Measurements from ENCODE around the gene CRACR2B.

CRACR2B gene

GRCh38 chr11:788953-789940 lies 38.5 kb upstream of the CRACR2B start:
- H3K9me3 ChIP-seq = no peaks in the 10 kb centered on the region
- peak overlapping the region; percentile 55 for H3K4me2 ChIP-seq
- no peaks in the 10 kb centered on the region for H3K27me3 ChIP-seq
- H3K4me3 ChIP-seq = no peak overlapping the region
- no peak for TF ChIP-seq Cebpa-rat (IDR thresholded peaks at IDR 0.05)
- no peak overlapping the region for H3K9ac ChIP-seq
- H3K27ac ChIP-seq = no peak overlapping the region
- peaks cover 42% of the 10 kb centered on the region for H4K20me1 ChIP-seq
- peaks cover 35% of the 10 kb centered on the region for H3K36me3 ChIP-seq
- H3K4me1 ChIP-seq = peaks cover 36% of the 10 kb centered on the region

- Histone ChIP-seq H3K4me3 (no peak within 1 kb of the TSS), H3K9ac (no peak within 1 kb of the TSS), H3K36me3 (peaks cover 41% of the 10 kb centered on the region), H3K27me3 (no peaks in the 10 kb centered on the region), H4K20me1 (peaks cover 43% of the 10 kb centered on the region), H3K9me3 (no peaks in the 10 kb centered on the region), H3K4me2 (peak within 1 kb of the TSS; percentile 55), H3K27ac (no peak within 1 kb of the TSS), H3K4me1 (peaks cover 43% of the 10 kb centered on the region)
- no peak for TF ChIP-seq Cebpa-rat (IDR thresholded peaks at IDR 0.05)
These were observed 37.8 kb upstream of the CRACR2B start, which contains the start of gene CEND1 for GRCh38 chr11:789943-790342. TSS of gene CEND1 (minus strand) at chr11:790090. CDS start at chr11:788576, 1,514 bp downstream.

GRCh38 chr11:790721-791564 lies 36.8 kb upstream of the CRACR2B start:
- Histone ChIP-seq H3K27me3 (no peaks in the 10 kb centered on the region), H3K9me3 (no peaks in the 10 kb centered on the region), H3K4me3 (no peak overlapping the region), H3K4me2 (no peak overlapping the region), H3K9ac (no peak overlapping the region), H3K4me1 (peaks cover 50% of the 10 kb centered on the region), H3K27ac (no peak overlapping the region), H4K20me1 (peaks cover 52% of the 10 kb centered on the region), H3K36me3 (peaks cover 41% of the 10 kb centered on the region)
- no peak for TF ChIP-seq Cebpa-rat (IDR thresholded peaks at IDR 0.05)

- peaks cover 41% of the 10 kb centered on the region for H3K36me3 ChIP-seq
- no peak overlapping the region for H3K4me2 ChIP-seq
- H3K4me1 ChIP-seq = peaks cover 48% of the 10 kb centered on the region
- no peaks in the 10 kb centered on the region for H3K9me3 ChIP-seq
- no peak for TF ChIP-seq Cebpa-rat (IDR thresholded peaks at IDR 0.05)
- H3K27ac ChIP-seq = no peak overlapping the region
- no peak overlapping the region for H3K4me3 ChIP-seq
- no peak overlapping the region for H3K9ac ChIP-seq
- H4K20me1 ChIP-seq = peaks cover 60% of the 10 kb centered on the region
- H3K27me3 ChIP-seq = no peaks in the 10 kb centered on the region
These were observed 35.8 kb upstream of the CRACR2B start for GRCh38 chr11:791658-792534.

- Histone ChIP-seq H3K9ac (no peak overlapping the region), H3K4me3 (no peak overlapping the region), H3K4me2 (no peak overlapping the region), H3K9me3 (no peaks in the 10 kb centered on the region), H3K27ac (no peak overlapping the region), H3K27me3 (no peaks in the 10 kb centered on the region), H4K20me1 (peaks cover 66% of the 10 kb centered on the region), H3K36me3 (peaks cover 41% of the 10 kb centered on the region), H3K4me1 (peaks cover 49% of the 10 kb centered on the region)
- TF ChIP-seq Cebpa-rat (IDR thresholded peaks at IDR 0.05) = no peak
These were observed 35.2 kb upstream of the CRACR2B start for GRCh38 chr11:792535-792821.

- H3K9ac ChIP-seq = no peak overlapping the region
- H3K9me3 ChIP-seq = no peaks in the 10 kb centered on the region
- H3K4me2 ChIP-seq = no peak overlapping the region
- TF ChIP-seq Cebpa-rat (IDR thresholded peaks at IDR 0.05) = no peak
- H4K20me1 ChIP-seq = peaks cover 67% of the 10 kb centered on the region
- H3K36me3 ChIP-seq = peaks cover 41% of the 10 kb centered on the region
- no peaks in the 10 kb centered on the region for H3K27me3 ChIP-seq
- no peak overlapping the region for H3K4me3 ChIP-seq
- peaks cover 45% of the 10 kb centered on the region for H3K4me1 ChIP-seq
- H3K27ac ChIP-seq = no peak overlapping the region
These were observed 34.8 kb upstream of the CRACR2B start for GRCh38 chr11:792873-793272.

GRCh38 chr11:793556-793955 lies 34.2 kb upstream of the CRACR2B start:
- H3K27me3 ChIP-seq = no peaks in the 10 kb centered on the region
- no peak overlapping the region for H3K4me3 ChIP-seq
- peaks cover 41% of the 10 kb centered on the region for H3K36me3 ChIP-seq
- TF ChIP-seq Cebpa-rat (IDR thresholded peaks at IDR 0.05) = no peak
- peaks cover 42% of the 10 kb centered on the region for H3K4me1 ChIP-seq
- no peak overlapping the region for H3K9ac ChIP-seq
- no peak overlapping the region for H3K27ac ChIP-seq
- H4K20me1 ChIP-seq = peaks cover 62% of the 10 kb centered on the region
- no peaks in the 10 kb centered on the region for H3K9me3 ChIP-seq
- H3K4me2 ChIP-seq = no peak overlapping the region

GRCh38 chr11:794013-794765 lies 33.5 kb upstream of the CRACR2B start:
- no peak overlapping the region for H3K4me3 ChIP-seq
- H3K4me2 ChIP-seq = 0 out of 2 replicates have a peak overlapping the region, but pooled peaks have one; percentile 7
- H3K27ac ChIP-seq = no peak overlapping the region
- H3K4me1 ChIP-seq = peaks cover 36% of the 10 kb centered on the region
- no peaks in the 10 kb centered on the region for H3K27me3 ChIP-seq
- no peaks in the 10 kb centered on the region for H3K9me3 ChIP-seq
- H3K36me3 ChIP-seq = peaks cover 44% of the 10 kb centered on the region
- H3K9ac ChIP-seq = 0 out of 2 replicates have a peak overlapping the region, but pooled peaks have one; percentile 2
- peaks cover 58% of the 10 kb centered on the region for H4K20me1 ChIP-seq
- no peak for TF ChIP-seq Cebpa-rat (IDR thresholded peaks at IDR 0.05)

Measured in BLaER1 (cell line).